ENCODE data around the gene SMAD5.

SMAD5 gene

DNA sequence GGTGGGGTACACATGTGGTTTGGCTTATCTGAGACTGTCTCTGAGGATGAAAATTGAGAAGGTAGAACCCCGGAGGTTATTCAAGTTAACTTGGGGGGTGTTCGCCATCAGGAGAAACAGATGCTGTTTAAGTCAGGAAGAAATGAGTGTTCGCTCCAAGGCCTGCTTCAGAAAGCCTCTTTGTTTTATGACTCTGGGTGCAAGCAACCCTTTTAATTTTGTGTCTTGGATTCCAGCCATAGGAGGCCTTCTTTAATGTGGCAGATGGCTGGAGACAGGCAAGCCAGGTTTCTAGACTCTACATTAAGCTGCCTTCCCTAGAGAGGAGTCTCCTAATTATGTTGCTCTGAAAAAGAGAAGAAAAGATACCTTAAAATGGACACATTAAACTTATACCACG lies 4.2 kb upstream of the SMAD5 start:
- no peak for DNase-seq (ENCODE audit: low spot score)
- in situ Hi-C loops (cut with MboI; ENCODE audit: low pct_unique_long_range_greater_than_20kb, low sequenced_read_pairs, unreplicated experiment) = no loop called here
- TF ChIP-seq, protein P1, sequence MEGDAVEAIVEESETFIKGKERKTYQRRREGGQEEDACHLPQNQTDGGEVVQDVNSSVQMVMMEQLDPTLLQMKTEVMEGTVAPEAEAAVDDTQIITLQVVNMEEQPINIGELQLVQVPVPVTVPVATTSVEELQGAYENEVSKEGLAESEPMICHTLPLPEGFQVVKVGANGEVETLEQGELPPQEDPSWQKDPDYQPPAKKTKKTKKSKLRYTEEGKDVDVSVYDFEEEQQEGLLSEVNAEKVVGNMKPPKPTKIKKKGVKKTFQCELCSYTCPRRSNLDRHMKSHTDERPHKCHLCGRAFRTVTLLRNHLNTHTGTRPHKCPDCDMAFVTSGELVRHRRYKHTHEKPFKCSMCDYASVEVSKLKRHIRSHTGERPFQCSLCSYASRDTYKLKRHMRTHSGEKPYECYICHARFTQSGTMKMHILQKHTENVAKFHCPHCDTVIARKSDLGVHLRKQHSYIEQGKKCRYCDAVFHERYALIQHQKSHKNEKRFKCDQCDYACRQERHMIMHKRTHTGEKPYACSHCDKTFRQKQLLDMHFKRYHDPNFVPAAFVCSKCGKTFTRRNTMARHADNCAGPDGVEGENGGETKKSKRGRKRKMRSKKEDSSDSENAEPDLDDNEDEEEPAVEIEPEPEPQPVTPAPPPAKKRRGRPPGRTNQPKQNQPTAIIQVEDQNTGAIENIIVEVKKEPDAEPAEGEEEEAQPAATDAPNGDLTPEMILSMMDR (IDR thresholded peaks at IDR 0.05; ENCODE audit: extremely low read depth, insufficient read depth, missing control alignments) = no peak

DNA sequence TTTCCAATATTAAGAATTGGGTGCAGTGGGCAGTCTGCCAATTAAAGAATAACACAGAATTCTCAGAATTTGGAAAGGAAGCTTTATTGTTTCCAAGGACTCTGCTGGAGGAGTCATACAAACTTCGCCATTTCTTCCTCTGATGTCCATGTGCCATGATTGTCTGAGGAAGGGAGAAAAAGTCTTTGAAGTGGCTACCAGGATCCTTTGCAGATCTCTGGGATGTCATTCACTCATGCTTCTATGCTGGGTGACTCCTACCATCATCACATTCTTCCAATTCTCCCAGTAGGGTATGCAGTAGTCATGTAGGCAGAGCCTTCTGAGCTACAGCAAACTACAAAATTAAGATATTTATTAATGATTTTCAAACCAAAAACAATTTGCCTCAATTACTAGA lies 3.2 kb upstream of the SMAD5 start:
- in situ Hi-C loops (cut with MboI; ENCODE audit: low pct_unique_long_range_greater_than_20kb, low sequenced_read_pairs, unreplicated experiment) = no loop called here
- TF ChIP-seq, protein P1 (IDR thresholded peaks at IDR 0.05; ENCODE audit: extremely low read depth, insufficient read depth, missing control alignments) = no peak
- DNase-seq (ENCODE audit: low spot score) = no peak

DNA sequence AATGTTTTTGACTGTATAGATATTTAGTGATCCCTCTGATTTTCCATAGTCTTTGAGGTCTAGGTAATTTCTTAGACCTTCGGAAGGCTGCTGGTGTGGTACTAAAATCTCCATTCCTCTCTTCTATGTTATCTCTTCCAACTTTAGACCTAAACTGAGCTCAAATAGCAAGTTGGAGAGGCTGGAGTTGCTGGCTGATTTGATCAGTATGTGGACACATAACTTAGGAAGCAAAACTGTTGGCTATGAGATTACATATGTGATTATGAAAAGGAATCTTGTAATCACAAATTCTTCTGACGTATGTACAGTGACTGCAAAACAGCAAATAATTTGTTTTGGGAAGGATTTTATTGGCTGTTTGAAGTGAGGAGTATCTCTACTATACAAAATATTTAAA lies 2.1 kb upstream of the SMAD5 start:
- no peak for DNase-seq (ENCODE audit: low spot score)
- in situ Hi-C loops (cut with MboI; ENCODE audit: low pct_unique_long_range_greater_than_20kb, low sequenced_read_pairs, unreplicated experiment) = no loop called here
- TF ChIP-seq, protein P1 (IDR thresholded peaks at IDR 0.05; ENCODE audit: extremely low read depth, insufficient read depth, missing control alignments) = no peak

DNA sequence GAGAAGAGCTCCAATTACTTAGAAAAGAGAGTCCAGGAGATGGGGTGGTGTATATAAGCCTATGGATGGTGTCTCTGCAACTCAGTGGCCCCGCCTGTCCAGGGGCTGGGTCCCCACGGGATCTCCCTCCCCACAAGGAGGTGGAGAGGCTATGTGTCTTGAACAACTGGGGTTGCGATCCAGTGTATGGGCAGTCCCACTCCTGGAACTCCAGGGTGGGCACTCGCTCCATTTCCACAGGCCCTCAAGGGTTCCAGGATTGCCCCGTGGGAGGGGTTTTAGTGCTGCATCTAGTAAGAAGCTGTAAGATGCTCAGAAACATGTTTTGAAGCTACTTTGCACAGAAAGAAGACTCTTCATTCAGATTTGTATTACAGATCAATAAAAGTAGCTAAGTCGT lies 558 bp upstream of the SMAD5 start:
- in situ Hi-C loops (cut with MboI; ENCODE audit: low pct_unique_long_range_greater_than_20kb, low sequenced_read_pairs, unreplicated experiment) = no loop called here
- peak; percentile 23 for DNase-seq (ENCODE audit: low spot score)

DNA sequence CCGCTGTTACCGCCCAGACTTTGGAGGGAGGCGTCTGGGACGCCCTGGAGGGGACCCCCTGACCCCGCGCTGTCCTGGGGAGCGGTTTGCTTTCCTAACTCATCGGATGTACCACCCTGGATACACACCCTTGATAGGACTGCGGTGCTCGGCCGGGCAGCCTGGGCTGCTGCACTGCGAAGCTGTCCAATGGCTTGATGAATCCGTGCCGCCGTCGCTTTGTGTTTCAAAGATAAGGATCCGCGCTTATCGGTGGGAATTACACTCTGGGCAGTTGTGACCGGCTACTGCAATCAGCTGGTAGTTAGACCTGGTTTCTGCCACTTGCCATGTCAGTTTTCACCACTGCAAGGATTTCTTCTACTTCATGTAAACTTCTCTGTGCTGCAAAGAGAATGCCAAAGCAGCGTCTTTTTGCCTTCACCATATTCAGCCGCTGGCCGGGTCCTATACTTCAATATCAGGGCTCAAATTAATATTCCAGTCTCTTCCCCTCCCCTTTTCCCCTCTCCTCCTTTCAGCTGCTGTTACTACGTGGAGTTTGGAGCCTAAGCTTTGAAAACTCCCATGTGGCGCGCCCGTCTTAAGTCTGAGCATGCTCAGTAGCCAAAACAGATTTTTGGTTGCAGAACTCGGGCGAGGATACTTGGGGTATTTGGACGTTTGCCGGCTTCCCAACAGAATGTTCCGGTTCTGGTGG lies 727 bp downstream of the SMAD5 start:
- peak; percentile 32 for DNase-seq (ENCODE audit: low spot score)
- TF ChIP-seq, protein P1 (IDR thresholded peaks at IDR 0.05; ENCODE audit: extremely low read depth, insufficient read depth, missing control alignments) = no peak
- in situ Hi-C loops (cut with MboI; ENCODE audit: low pct_unique_long_range_greater_than_20kb, low sequenced_read_pairs, unreplicated experiment) = no loop called here

More for the DNA sequence above, 558 bp upstream of the SMAD5 start:
- TF ChIP-seq, protein P1 (IDR thresholded peaks at IDR 0.05; ENCODE audit: extremely low read depth, insufficient read depth, missing control alignments) = no peak

DNA sequence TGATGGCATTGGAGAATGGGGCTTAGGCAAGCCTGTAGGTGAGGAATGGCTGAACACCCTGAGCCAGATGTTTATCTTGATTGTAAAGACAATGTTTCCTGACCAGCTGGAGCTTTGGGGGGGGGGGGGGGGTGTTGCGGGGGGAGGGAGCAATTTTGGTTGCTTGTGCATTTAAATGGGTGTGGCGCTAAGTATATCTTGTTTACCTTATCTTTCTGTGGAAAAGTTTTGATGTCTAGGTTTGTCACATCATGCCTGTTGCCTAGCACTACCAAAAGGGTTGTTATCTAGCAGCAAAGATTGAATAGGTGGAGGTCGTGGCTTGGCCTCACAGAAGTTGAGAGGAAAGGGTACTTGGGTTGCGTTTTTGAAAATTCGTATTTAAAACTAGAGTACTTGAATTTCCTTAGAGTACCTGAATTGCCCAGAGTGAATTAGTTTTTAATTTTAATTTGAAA lies 1.3 kb downstream of the SMAD5 start:
- TF ChIP-seq, protein P1 (IDR thresholded peaks at IDR 0.05; ENCODE audit: extremely low read depth, insufficient read depth, missing control alignments) = no peak
- in situ Hi-C loops (cut with MboI; ENCODE audit: low pct_unique_long_range_greater_than_20kb, low sequenced_read_pairs, unreplicated experiment) = no loop called here
- DNase-seq (ENCODE audit: low spot score) = no peak

Data from GM13977 (cell line).